SK-N-MC (cell line): ENCODE measurements around the gene CPLX3.

Experiments
- EZH2 ChIP-seq: fragments of 200-600 bp; sonication (generic); IDR thresholded peaks from one replicate; pipeline ENCODE4 v1.6.1; 2017; ENCODE audit warnings: antibody characterized with exemption
- FOXP2 ChIP-seq: optimal IDR thresholded peaks from 2 replicates; pipeline ENCODE3; 2011; ENCODE audit warnings: mild to moderate bottlenecking, moderate library complexity; ENCODE audit not compliant: insufficient read depth; ENCODE audit errors: extremely low read length, control extremely low read depth
- POLR2AphosphoS5 ChIP-seq: IDR thresholded peaks from 2 replicates; pipeline ENCODE4 v1.6.1; 2012; ENCODE audit warnings: mild to moderate bottlenecking, low read depth, low read length, borderline replicate concordance

DNA sequence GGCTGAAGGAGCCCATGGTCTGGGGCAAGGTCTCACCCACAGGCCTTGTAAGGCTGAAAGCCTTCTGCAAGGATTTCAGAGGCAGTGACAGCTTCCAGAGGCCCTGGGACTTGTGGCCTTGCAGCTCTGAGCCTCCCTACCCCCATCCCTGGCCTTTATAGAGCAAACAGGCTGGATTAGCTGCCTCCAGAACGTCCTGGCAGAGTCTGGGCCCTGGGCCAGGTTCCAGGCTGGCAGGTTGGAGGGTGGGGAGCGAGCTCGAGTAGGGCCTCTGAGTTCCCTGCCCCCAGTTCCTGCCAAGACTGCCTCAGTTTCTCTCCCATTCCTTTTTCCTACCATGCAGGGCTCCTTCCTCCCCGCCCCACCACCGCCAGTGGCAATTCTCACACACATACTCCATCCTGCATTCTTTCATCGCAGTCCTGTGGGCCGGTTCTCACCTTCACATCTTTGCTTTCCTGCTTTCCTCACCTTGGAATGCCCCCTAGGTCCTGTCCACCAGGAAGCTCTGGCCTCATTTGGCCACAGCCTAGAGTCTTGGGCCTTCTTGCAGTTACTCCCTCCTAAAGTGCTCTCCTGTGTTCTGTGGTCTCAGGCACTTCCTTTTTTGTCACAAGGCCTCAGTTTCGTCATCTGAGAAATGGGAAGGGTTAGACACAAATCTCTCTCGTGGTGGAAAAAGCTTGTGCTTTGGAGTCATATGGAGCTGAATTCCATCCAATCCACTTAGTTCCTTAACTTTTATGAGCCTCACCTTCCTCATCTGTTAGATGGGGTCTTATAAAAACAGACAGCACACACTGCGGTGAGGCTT is 11.1 kb upstream of the CPLX3 start:
- no peak for TF ChIP-seq EZH2
- no peak for TF ChIP-seq POLR2AphosphoS5
- TF ChIP-seq FOXP2, result no peak
